Nephron progenitor cell (in vitro differentiated cells): ENCODE data around the gene PROX2.

Experiments used
- DNase-seq: peaks from one replicate; pipeline ENCODE4 v3.0.0; 2021
- H3K27ac Mint-ChIP-seq: 2 replicates; pipeline ENCODE4 v1.8.0; 2021; ENCODE audit warnings: mild to moderate bottlenecking, moderate library complexity, mixed read lengths
- H3K27me3 Mint-ChIP-seq: 2 replicates; pipeline ENCODE4 v1.8.0; 2021; ENCODE audit warnings: mild to moderate bottlenecking, low read depth, mixed read lengths; ENCODE audit not compliant: poor library complexity
- H3K36me3 Mint-ChIP-seq: 2 replicates; pipeline ENCODE4 v1.8.0; 2021; ENCODE audit warnings: low read depth, mixed read lengths
- H3K4me1 Mint-ChIP-seq: 2 replicates; pipeline ENCODE4 v1.8.0; 2021; ENCODE audit warnings: mixed read lengths
- H3K4me3 Mint-ChIP-seq: 2 replicates; pipeline ENCODE4 v1.8.0; 2021; ENCODE audit warnings: mild to moderate bottlenecking, moderate library complexity, mixed read lengths
- H3K9me3 Mint-ChIP-seq: 2 replicates; pipeline ENCODE4 v1.8.0; 2021; ENCODE audit warnings: mild to moderate bottlenecking, moderate library complexity, mixed read lengths
- TF ChIP-seq, protein P1 (sequence below): fragments of 200-600 bp; sonication (generic); IDR thresholded peaks from 2 replicates; pipeline ENCODE4 v1.5.0; 2021; ENCODE audit warnings: antibody characterized with exemption

The PROX2 gene

DNA sequence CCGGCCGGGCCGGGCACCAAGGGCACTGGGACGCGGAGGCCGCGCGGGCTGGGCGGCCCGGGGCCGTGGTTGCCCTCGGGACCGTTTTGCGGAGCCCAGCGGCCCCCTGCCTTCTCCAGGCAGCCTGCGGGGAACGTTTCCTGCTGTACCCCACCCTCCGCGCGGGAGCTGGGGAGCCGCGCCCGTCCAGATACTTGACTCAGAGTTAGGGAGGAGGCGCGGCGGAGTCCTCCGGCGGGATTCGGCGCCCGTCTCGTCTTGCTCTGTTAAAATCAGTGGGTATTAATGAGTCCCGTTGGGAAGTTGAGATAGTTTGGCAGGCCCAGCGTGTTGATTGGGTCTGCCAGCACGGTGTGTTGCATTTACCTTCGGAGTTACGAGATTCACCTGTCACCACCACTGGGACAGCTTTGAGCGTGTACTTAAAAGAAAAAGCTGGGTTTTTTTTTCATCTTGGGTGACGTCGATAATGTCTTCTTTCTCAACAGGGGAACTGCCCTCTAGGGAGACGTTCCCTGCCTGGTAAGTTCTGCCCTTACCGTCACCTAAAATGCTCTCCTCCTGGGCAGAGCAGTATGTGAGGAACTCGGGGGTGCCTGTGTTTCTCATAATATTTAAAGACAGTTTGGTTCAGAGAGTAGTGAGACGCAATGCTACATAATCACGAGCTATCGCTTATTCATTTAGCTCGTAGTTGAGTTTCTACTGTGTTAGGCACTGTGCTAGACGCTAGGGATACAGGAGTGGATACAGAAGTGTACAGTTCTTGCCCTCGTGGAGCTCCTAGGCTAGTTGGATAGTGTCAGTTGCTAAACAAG, 6.4 kb upstream of the PROX2 start:
- H3K4me1 Mint-ChIP-seq, result peaks cover 60% of the 10 kb centered on the region
- H3K27me3 Mint-ChIP-seq, result peaks cover 9% of the 10 kb centered on the region
- peak; percentile 57 for DNase-seq
- peak overlapping the region; percentile 99 for H3K27ac Mint-ChIP-seq
- H3K36me3 Mint-ChIP-seq, result peaks cover 8% of the 10 kb centered on the region
- no peaks in the 10 kb centered on the region for H3K9me3 Mint-ChIP-seq
- TF ChIP-seq, protein P1, sequence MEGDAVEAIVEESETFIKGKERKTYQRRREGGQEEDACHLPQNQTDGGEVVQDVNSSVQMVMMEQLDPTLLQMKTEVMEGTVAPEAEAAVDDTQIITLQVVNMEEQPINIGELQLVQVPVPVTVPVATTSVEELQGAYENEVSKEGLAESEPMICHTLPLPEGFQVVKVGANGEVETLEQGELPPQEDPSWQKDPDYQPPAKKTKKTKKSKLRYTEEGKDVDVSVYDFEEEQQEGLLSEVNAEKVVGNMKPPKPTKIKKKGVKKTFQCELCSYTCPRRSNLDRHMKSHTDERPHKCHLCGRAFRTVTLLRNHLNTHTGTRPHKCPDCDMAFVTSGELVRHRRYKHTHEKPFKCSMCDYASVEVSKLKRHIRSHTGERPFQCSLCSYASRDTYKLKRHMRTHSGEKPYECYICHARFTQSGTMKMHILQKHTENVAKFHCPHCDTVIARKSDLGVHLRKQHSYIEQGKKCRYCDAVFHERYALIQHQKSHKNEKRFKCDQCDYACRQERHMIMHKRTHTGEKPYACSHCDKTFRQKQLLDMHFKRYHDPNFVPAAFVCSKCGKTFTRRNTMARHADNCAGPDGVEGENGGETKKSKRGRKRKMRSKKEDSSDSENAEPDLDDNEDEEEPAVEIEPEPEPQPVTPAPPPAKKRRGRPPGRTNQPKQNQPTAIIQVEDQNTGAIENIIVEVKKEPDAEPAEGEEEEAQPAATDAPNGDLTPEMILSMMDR, result no peak
- H3K4me3 Mint-ChIP-seq, result peak overlapping the region; percentile 100

- Mint-ChIP-seq H3K36me3 (peaks cover 8% of the 10 kb centered on the region), H3K9me3 (no peaks in the 10 kb centered on the region), H3K4me1 (peaks cover 61% of the 10 kb centered on the region), H3K27ac (peak within 1 kb of the TSS; percentile 99), H3K4me3 (peak within 1 kb of the TSS; percentile 100), H3K27me3 (peaks cover 9% of the 10 kb centered on the region)
- TF ChIP-seq, protein P1, result no peak
- DNase-seq, result peak; percentile 91
Measured at GRCh38 chr14:74881431-74882102, 5.6 kb upstream of the PROX2 start, which contains the start of gene DLST. Gene DLST (plus strand): TSS chr14:74881916. CDS start chr14:74881954, 38 bp downstream.

- no peak for DNase-seq
- Mint-ChIP-seq H3K36me3 (no peaks in the 10 kb centered on the region), H3K9me3 (no peaks in the 10 kb centered on the region), H3K27me3 (peaks cover 12% of the 10 kb centered on the region), H3K4me3 (peak overlapping the region; percentile 62), H3K27ac (no peak overlapping the region), H3K4me1 (peaks cover 49% of the 10 kb centered on the region)
- TF ChIP-seq, protein P1, result no peak
Measured at GRCh38 chr14:74879427-74880182, 3.7 kb upstream of the PROX2 start.

DNA sequence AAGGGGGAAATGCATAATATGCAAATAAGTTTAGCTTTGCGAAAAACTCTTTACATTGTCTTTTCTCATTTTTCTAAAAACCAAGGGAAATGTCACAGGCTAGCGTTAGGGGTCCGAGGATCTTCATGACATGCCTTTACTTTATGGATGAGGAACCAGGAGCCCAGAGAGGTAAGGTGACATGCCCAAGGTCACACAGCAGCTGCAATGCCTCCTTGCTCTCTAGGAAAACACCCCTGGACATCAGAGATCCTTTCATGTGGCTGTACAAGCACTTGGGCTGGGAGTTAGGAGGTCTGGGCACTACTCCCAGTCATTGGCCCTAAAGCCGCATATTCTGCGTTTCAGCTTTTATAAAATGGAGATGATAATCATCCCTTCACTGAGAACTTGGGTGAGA, 741 bp downstream of the PROX2 start:
- no peaks in the 10 kb centered on the region for H3K9me3 Mint-ChIP-seq
- no peak overlapping the region for H3K4me3 Mint-ChIP-seq
- no peak overlapping the region for H3K27ac Mint-ChIP-seq

DNA sequence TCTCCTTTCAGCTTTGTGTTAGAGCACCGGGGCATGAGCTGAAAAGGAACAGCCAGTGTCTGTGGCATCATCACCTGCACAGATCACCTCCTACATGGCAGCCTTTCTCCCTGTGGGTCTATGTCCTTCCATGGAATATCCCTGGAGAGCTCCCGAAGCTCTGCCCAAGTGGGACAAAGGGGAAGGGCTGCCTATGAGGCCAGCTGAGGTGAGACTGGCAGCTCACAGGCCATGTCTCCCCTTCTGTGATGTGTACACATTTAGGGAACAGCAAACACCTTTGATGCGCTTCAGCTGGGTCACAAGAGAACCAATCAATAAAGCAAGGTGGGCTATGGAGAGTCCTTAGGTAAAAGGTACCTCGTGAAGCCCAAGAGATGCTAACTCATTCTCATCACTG, 4.1 kb downstream of the PROX2 start:
- H3K27me3 Mint-ChIP-seq, result peaks cover 28% of the 10 kb centered on the region
- H3K4me1 Mint-ChIP-seq, result peaks cover 5% of the 10 kb centered on the region
- TF ChIP-seq, protein P1, result no peak
- no peak overlapping the region for H3K27ac Mint-ChIP-seq
- no peak for DNase-seq
- no peaks in the 10 kb centered on the region for H3K36me3 Mint-ChIP-seq
- no peak overlapping the region for H3K4me3 Mint-ChIP-seq
- no peaks in the 10 kb centered on the region for H3K9me3 Mint-ChIP-seq

More for the DNA sequence above, 741 bp downstream of the PROX2 start:
- no peak for DNase-seq
- peaks cover 11% of the 10 kb centered on the region for H3K4me1 Mint-ChIP-seq
- TF ChIP-seq, protein P1, result no peak
- peaks cover 25% of the 10 kb centered on the region for H3K27me3 Mint-ChIP-seq
- H3K36me3 Mint-ChIP-seq, result no peaks in the 10 kb centered on the region
